ENCODE results near the gene EMILIN2.

GRCh38 chr18:2855560-2856350 is 8.9 kb downstream of the EMILIN2 start:
- no peak for TF ChIP-seq POLR2A (IDR thresholded peaks at IDR 0.05; ENCODE audit: low read length)
- TF ChIP-seq GATA1 (IDR thresholded peaks at IDR 0.05; ENCODE audit: low read depth, low read length): no peak
